Skeletal muscle tissue (tissue), 4 donors: ENCODE data around the gene GPR162. TPM values are rescaled to one million over a fixed set of nuclear protein-coding genes. Genes with fewer than 3 reads are reported as not detected.
A peak's percentile ranks its signal among the peaks of the same experiment; 100 is the strongest.
"Not testable (repeated sequence)": the region's sequence is repeated elsewhere in the genome, so short reads cannot be mapped to it uniquely, and the experiment has no call there.

Experiments
- H3K27ac ChIP-seq: one replicate; pipeline ENCODE4 v1.7.0; 2013; ENCODE audit warnings: mild to moderate bottlenecking, low read depth, low read length, inconsistent platforms
- H3K27me3 ChIP-seq, 3 donors: one replicate each; pipeline ENCODE4 v1.7.0; 2013; ENCODE audit warnings: low read length in 3 of 3; ENCODE audit not compliant: control insufficient read depth in 3 of 3, insufficient read depth in 3 of 3
- H3K36me3 ChIP-seq, 3 donors: one replicate each; pipeline ENCODE4 v1.7.0; 2013; ENCODE audit warnings: low read length in 3 of 3; ENCODE audit not compliant: control insufficient read depth in 3 of 3, insufficient read depth in 3 of 3
- H3K4me1 ChIP-seq, 3 donors: one replicate each; pipeline ENCODE4 v1.7.0; 2013; ENCODE audit warnings: low read length in 3 of 3, mild to moderate bottlenecking in 3 of 3; ENCODE audit not compliant: control insufficient read depth in 3 of 3, insufficient read depth in 3 of 3
- H3K4me3 ChIP-seq, 3 donors: one replicate each; pipeline ENCODE4 v1.7.0; 2013; ENCODE audit warnings: low read length in 3 of 3
- H3K9ac ChIP-seq, 3 donors: one replicate each; pipeline ENCODE4 v1.7.0; 2013; ENCODE audit warnings: low read length in 3 of 3, mild to moderate bottlenecking in 3 of 3, moderate library complexity in 2 of 3, low read depth in 1 of 3
- H3K9me3 ChIP-seq, 3 donors: one replicate each; pipeline ENCODE4 v1.7.0; 2013; ENCODE audit warnings: low read length in 3 of 3; ENCODE audit not compliant: control insufficient read depth in 3 of 3
- total RNA-seq: library from RNA; depleted of rRNA; stranded (reverse); fragments of >200 nt; gene quantifications from one replicate; pipeline ENCODE4 v1.2.3, GENCODE V29; 2014
- donor health status: Osteomylitis.

The GPR162 gene
- total RNA-seq, 1 donor from 2014 or later = 8.9 TPM

DNA sequence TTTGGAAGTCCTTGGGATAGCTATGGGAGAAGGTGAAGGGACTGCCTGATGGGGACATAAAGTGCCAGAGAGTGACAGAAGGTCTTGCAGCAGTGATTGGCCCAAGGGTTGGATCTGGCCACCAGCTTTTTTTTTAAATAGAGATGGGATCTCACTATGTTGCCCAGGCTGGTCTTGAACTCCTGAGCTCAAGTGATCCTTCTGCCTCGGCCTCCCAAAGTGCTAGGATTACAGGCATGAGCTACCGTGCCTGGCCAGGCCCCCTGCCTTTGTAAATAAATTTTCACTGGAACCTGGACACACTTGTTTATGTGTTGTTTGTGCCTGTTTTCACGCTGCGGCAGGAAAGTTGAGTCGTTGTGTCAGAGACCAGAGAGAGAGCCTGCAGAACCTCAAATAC is 43.7 kb downstream of the GPR162 start:
- peaks cover 53 to 70% (median 59%) of the 10 kb centered on the region in 3 donors for H3K36me3 ChIP-seq
- not testable (repeated sequence) for H3K27ac ChIP-seq, H3K4me3 ChIP-seq, H3K9ac ChIP-seq, H3K27me3 ChIP-seq, H3K9me3 ChIP-seq
- H3K4me1 ChIP-seq = peaks cover 29 to 37% (median 32%) of the 10 kb centered on the region in 3 donors

DNA sequence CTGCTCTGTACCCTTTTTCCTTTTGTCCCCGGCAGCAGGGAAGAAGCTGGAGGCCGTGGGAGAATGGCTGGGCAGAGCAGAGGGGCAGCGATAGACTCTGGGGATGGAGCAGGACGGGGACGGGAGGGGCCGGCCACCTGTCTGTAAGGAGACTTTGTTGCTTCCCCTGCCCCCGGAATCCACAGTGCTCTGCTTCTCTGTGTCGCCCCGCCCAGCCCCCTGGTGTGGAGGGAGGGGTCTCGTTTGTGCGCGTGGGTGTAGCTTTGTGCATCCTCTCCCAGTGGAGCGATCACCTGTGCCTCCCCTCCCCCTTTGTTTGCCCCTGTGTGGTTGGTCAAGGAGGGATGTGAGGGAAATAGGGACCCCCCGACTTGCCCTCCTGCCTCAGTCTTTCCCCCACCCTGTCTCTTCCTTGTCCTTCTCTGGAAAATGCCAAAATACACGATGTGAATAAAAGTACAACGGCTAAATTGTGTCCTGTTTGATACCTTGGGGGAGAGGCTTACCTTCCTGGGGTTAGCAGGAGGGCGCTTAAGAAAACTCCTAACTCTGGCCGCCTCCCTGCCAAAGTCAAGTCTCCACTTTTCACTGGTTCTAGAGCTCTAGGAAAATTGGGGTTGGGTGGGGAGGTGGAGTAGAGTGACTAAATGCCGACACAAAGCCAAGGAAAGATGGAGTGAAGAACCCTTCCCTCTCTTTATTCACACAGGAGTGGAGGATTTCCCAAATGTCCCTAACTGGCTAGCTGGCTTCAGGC is 44.7 kb downstream of the GPR162 start:
- peak overlapping the region; percentile 88 to 91 (median 91) for H3K9ac ChIP-seq
- no peaks in the 10 kb centered on the region for H3K27me3 ChIP-seq
- H3K9me3 ChIP-seq = no peaks in the 10 kb centered on the region
- H3K36me3 ChIP-seq = peaks cover 52 to 68% (median 59%) of the 10 kb centered on the region in 3 donors
- H3K4me1 ChIP-seq = peaks cover 36 to 47% (median 41%) of the 10 kb centered on the region in 3 donors
- peak overlapping the region; percentile 98 for H3K27ac ChIP-seq
- H3K4me3 ChIP-seq = peak overlapping the region; percentile 78 to 82 (median 79)

DNA sequence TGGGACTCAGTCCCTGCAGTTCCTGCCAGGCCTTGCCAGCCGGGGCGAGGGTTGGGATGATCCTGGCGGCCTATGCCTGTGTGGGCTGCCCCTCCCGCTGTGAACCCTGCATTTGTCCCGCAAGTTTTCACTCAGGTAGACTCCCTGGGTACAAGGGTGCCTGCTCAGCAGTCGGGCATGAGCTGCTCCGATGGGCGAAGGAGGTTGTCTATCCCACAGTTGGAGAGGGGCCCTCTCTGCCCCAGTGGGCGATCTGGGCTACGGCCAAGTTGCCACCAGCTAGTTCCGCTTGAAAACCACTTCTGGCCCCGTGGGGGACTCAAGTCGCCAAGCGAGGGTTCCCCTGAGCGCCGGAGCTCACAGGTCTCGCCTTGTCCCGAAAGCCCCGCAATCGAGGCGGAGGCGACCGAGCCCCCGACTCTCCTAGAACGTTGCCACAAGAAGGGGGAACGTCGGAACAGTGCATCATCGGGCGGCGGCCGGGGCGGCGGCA is 45.3 kb downstream of the GPR162 start:
- peaks cover 42 to 53% (median 48%) of the 10 kb centered on the region in 3 donors for H3K4me1 ChIP-seq
- H3K27ac ChIP-seq = peak overlapping the region; percentile 98
- H3K9ac ChIP-seq = peak overlapping the region; percentile 88 to 91 (median 91)
- no peaks in the 10 kb centered on the region for H3K9me3 ChIP-seq
- H3K27me3 ChIP-seq = no peaks in the 10 kb centered on the region
- peaks cover 49 to 67% (median 57%) of the 10 kb centered on the region in 3 donors for H3K36me3 ChIP-seq
- peak overlapping the region; percentile 78 to 82 (median 79) for H3K4me3 ChIP-seq

DNA sequence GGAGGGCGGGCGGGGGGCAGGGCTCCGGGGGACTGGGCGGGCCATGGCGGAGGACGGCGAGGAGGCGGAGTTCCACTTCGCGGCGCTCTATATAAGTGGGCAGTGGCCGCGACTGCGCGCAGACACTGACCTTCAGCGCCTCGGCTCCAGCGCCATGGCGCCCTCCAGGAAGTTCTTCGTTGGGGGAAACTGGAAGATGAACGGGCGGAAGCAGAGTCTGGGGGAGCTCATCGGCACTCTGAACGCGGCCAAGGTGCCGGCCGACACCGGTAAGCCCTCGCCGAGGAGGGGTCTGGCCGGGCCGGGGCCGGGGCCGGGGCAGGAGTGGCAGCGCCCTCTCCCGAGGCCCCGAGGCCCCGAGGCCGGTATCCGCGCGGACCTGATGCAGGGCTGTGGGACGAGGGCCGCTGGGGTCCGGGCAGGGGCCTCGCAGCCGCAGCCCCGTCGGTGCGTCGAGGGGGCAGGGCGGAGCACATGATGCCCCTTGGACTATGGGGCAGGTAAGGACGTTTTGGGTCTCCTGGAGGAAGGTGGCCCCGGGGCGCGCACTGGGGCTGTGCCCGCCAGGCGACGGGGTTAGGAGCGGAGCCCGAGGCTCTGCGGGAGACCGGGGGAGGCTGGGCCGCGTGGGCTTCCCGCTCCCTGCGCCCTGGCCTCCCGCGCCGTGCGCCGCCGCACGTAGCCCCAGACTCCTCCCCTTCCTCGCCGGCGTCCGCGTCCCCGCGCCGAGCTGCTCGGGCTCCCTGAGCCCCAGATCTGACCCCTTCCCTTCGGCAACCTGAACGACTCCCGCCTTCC is 46.0 kb downstream of the GPR162 start, which contains the start of gene TPI1:
Gene TPI1 (plus strand): TSS at position 119 of the 798 bp plus-strand sequence. CDS start 36 bp downstream, at position 155.
- no peaks in the 10 kb centered on the region for H3K9me3 ChIP-seq
- H3K27me3 ChIP-seq = no peaks in the 10 kb centered on the region
- H3K9ac ChIP-seq = peak within 1 kb of the TSS; percentile 92 to 98 (median 94)
- peaks cover 48 to 58% (median 53%) of the 10 kb centered on the region in 3 donors for H3K4me1 ChIP-seq
- peak within 1 kb of the TSS; percentile 98 for H3K27ac ChIP-seq
- H3K4me3 ChIP-seq = peak within 1 kb of the TSS; percentile 80 to 94 (median 92)
- H3K36me3 ChIP-seq = peaks cover 45 to 62% (median 52%) of the 10 kb centered on the region in 3 donors

DNA sequence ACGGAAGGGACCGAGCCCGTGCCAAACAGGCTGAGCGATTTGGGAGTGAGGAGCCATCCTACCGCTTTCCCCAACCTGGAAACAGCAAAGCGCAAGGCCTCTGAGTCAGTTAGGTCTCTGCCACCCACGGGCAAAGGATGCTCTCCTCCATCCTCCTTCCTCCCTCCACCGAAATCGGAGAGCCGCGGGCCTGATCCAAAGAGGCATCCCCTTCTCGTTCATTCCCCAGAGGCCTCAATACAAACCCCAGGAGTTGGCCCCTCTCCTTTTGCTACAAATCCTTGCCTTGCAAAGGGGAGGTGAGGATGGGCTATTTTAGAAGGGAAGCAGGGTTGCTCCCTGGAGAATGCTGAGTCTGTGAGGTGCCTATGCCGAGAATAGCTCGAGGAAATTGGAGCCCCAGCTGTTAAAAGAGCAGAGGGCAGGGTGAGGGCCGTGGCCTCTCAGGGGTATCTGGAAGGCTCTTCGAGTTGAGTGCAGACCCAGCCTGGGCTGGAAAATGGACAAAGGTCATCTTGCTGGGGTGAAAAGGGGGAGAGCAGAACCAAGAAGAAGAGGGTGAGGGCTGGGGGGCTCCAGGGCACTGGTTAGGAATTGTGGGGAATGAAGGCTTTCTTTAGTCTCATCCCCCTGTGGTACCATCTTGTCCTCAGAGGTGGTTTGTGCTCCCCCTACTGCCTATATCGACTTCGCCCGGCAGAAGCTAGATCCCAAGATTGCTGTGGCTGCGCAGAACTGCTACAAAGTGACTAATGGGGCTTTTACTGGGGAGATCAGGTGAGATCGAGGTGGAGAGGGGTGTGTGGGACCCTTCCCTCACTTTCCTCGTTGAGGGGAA is 46.8 kb downstream of the GPR162 start:
- H3K9me3 ChIP-seq = no peaks in the 10 kb centered on the region
- no peaks in the 10 kb centered on the region for H3K27me3 ChIP-seq
- H3K9ac ChIP-seq = peak overlapping the region; percentile 92 to 98 (median 94)
- peak overlapping the region; percentile 80 to 94 (median 92) for H3K4me3 ChIP-seq
- peaks cover 51 to 64% (median 58%) of the 10 kb centered on the region in 3 donors for H3K4me1 ChIP-seq
- peak overlapping the region; percentile 98 for H3K27ac ChIP-seq
- peaks cover 39 to 55% (median 44%) of the 10 kb centered on the region in 3 donors for H3K36me3 ChIP-seq

DNA sequence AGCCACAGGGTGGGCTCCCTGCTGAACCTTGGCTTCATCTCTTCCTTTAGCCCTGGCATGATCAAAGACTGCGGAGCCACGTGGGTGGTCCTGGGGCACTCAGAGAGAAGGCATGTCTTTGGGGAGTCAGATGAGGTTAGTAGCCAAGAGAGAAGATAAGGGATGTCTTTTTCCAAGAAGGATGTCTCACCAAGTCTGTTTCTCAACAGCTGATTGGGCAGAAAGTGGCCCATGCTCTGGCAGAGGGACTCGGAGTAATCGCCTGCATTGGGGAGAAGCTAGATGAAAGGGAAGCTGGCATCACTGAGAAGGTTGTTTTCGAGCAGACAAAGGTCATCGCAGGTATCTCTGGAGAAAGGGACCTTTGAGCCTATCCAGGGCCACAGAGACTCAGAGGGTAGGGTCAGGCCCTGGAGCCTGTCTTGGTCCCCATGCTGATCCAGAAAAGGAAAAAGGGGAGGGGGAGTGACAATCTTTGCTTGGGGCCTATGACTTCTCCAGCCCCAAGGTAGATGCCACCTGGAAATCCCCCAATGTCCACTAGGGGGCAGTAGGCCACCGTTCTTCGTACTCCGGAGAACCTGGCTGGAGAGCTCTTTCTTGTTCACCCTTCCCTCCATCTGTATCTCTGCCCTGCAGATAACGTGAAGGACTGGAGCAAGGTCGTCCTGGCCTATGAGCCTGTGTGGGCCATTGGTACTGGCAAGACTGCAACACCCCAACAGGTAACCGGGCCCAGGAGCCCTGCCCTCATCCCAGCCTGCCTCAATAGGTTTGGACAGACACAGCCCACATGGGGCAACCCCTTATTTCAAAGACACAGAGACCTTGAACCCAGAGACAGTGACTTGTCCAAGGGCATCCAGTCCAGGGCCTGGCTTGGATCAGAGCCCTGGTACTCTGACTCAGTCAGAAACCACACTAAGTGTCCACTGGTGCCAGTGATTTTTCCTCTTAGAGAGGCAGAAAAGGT is 47.7 kb downstream of the GPR162 start:
- peaks cover 55 to 69% (median 62%) of the 10 kb centered on the region in 3 donors for H3K4me1 ChIP-seq

DNA sequence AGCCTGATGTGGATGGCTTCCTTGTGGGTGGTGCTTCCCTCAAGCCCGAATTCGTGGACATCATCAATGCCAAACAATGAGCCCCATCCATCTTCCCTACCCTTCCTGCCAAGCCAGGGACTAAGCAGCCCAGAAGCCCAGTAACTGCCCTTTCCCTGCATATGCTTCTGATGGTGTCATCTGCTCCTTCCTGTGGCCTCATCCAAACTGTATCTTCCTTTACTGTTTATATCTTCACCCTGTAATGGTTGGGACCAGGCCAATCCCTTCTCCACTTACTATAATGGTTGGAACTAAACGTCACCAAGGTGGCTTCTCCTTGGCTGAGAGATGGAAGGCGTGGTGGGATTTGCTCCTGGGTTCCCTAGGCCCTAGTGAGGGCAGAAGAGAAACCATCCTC is 48.7 kb downstream of the GPR162 start:
- H3K27ac ChIP-seq, H3K4me3 ChIP-seq, H3K9me3 ChIP-seq, H3K27me3 ChIP-seq: not testable (repeated sequence)
- Histone ChIP-seq H3K36me3 (peaks cover 30 to 40% (median 31%) of the 10 kb centered on the region in 3 donors), H3K9ac (peak overlapping the region in 1 of 3 donors; percentile 60), H3K4me1 (peaks cover 55 to 69% (median 65%) of the 10 kb centered on the region in 3 donors)

More for the DNA sequence above, 47.7 kb downstream of the GPR162 start:
- peaks cover 36 to 48% (median 40%) of the 10 kb centered on the region in 3 donors for H3K36me3 ChIP-seq
- H3K27ac ChIP-seq = peak overlapping the region; percentile 98
- no peaks in the 10 kb centered on the region for H3K27me3 ChIP-seq
- H3K4me3 ChIP-seq = peak overlapping the region; percentile 80 to 94 (median 92)
- no peaks in the 10 kb centered on the region for H3K9me3 ChIP-seq
- peak overlapping the region; percentile 92 to 98 (median 94) for H3K9ac ChIP-seq

DNA sequence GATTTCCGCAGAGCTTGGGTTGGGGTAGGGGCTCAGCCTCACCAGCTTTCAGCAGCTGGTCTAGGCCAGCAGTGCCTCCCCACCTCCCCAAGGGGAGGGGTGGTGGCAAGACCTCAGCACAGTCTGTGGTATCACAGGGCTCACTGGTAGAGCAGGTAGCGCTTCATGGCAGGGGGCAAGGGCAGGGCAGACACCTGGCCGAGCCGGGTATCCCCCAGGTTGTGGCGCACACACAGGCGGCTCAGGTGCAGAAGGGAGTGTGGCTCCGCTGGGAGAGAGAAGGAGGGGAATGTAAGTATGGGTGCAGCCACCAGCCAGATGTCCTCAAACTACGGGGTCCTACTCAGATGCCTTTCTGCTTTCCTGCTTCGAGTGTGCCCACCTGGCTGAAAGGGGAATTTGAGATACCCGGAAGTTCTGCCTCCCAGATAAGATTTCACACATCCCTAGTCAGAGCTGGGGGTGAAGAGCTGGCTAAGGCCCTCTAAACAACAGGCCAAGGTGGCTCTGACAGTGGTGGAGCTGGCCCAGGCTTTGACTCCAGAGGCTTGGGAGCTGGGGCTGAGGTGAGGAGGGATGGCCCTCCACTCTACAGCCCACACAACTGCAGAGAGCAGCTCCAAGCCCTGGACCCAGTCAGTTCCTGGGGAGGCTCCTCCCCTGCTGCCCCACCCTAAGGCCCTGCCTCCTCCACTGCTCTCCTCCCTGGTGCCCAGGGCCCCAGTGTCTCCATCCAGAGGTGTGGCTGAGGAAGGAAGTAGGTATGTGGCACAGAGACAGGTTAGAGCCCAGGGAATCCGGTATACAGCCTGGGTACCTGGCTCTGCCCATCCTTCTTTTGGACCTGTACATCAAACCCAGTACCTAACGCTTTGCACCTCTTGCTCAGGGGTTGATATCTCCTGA is 49.7 kb downstream of the GPR162 start:
- Histone ChIP-seq H3K36me3 (peaks cover 23 to 36% (median 31%) of the 10 kb centered on the region in 3 donors), H3K9ac (peak overlapping the region in 2 of 3 donors; percentile 54 to 88), H3K9me3 (no peaks in the 10 kb centered on the region), H3K27me3 (no peaks in the 10 kb centered on the region), H3K4me1 (peaks cover 55 to 65% (median 64%) of the 10 kb centered on the region in 3 donors), H3K27ac (peak overlapping the region; percentile 74), H3K4me3 (peak overlapping the region; percentile 49 to 84 (median 54))
